Lower leg skin (tissue), 3 donors: ENCODE data around the gene POLA2.

ENCODE experiments used
- CTCF ChIP-seq, 3 donors: fragments of 450-650 bp; IDR thresholded peaks; one replicate each; pipeline ENCODE4 v1.5.1; 2016; ENCODE audit warnings: antibody characterized with exemption in 3 of 3, mild to moderate bottlenecking in 3 of 3, moderate library complexity in 2 of 3
- POLR2A ChIP-seq, 2 donors: fragments of 450-650 bp; IDR thresholded peaks; one replicate each; pipeline ENCODE4 v1.6.1; 2016 to 2017; ENCODE audit warnings: antibody characterized with exemption in 2 of 2, mild to moderate bottlenecking in 1 of 2, moderate library complexity in 1 of 2

GRCh38 chr11:65278356-65278755 lies 16.6 kb downstream of the POLA2 start:
- TF ChIP-seq CTCF (IDR thresholded peaks at IDR 0.05) (no peak), POLR2A (IDR thresholded peaks at IDR 0.05) (no peak)
